Measurements from ENCODE around the gene TBC1D7.

TBC1D7 gene

DNA sequence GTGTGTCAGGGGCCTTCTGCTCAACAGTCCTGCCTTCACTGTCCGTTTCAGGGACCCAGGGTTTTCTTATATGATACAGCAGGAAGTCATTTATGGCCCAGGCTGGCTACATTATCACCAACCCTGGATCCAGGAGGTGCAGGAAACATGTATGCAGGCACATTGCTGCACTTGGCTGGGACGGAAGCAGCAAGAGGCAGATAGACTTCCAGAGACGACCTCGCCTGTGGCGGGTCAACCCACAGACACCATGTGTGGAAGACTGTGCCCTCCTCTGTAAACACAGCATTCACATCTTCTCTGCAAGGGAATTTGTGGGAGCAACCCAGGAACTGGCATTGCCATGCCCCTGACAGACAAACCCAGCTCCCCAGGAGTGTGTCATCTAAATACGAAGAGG lies 43.7 kb downstream of the TBC1D7 start:
- Histone ChIP-seq H3K27ac (ENCODE audit: low read length) (no peak overlapping the region), H3K36me3 (ENCODE audit: insufficient read depth, low read depth, low read length) (peaks cover 29% of the 10 kb centered on the region), H3K9ac (ENCODE audit: low read depth, low read length) (no peak overlapping the region), H3K9me3 (ENCODE audit: insufficient read depth, low read depth, low read length) (peaks cover 17% of the 10 kb centered on the region), H3K27me3 (ENCODE audit: insufficient read depth, low read length) (no peaks in the 10 kb centered on the region), H3K4me3 (ENCODE audit: low read length) (no peak overlapping the region), H3K4me1 (ENCODE audit: insufficient read depth, low read length) (no peaks in the 10 kb centered on the region)

DNA sequence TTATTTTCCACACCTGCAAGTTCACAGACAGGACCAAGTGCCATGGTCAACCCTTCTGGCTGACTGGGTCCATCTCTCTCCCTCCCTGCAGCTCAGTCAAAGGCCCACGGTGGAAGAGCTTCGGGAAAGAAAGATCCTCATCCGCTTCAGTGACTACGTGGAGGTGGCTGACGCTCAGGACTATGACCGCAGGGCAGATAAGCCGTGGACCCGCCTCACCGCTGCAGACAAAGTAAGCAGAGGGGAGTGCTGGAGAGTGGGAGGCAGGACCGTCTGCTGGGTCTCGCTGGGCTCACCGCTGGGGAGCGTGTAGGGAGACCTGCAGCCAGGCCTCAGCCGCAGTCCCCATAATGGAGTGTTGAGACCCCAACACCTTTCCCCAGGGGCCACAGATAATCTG lies 45.0 kb downstream of the TBC1D7 start:
- Histone ChIP-seq H3K4me3 (ENCODE audit: low read length) (no peak overlapping the region), H3K9ac (ENCODE audit: low read depth, low read length) (no peak overlapping the region), H3K9me3 (ENCODE audit: insufficient read depth, low read depth, low read length) (peaks cover 17% of the 10 kb centered on the region), H3K27me3 (ENCODE audit: insufficient read depth, low read length) (no peaks in the 10 kb centered on the region), H3K27ac (ENCODE audit: low read length) (no peak overlapping the region), H3K4me1 (ENCODE audit: insufficient read depth, low read length) (no peaks in the 10 kb centered on the region), H3K36me3 (ENCODE audit: insufficient read depth, low read depth, low read length) (peaks cover 27% of the 10 kb centered on the region)

DNA sequence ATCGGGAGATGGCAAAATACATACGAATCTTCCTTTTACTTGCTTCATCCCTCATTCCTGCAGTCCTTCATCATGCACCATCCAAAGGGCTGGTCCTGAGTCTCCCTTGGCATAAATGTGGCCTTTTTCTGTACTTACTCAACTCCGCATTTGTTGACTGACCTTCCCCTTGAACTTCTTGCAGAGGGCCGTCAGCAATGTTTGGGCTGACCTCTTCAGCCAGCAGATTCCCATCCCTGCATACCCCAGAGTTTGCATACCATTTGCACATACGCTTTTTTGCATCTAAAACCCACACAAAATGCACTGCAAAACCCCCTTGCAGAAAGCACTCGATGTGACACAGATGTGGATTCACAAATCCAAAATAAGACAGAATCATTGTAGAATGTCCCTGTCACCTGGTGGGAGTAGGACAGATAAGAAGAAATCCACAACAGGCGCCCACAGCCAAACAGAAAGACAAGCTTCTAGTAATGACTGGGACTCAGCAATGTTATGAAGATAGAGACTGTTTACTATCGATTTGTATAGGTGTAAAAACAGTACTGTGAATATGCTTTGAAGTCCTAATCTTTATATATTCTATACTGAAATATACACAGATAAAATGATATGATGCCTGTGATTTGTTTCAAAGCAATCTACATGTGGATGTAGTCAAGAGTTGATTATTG lies 45.8 kb downstream of the TBC1D7 start:
- Histone ChIP-seq H3K27ac (ENCODE audit: low read length) (no peak overlapping the region), H3K27me3 (ENCODE audit: insufficient read depth, low read length) (no peaks in the 10 kb centered on the region), H3K36me3 (ENCODE audit: insufficient read depth, low read depth, low read length) (peaks cover 21% of the 10 kb centered on the region), H3K4me1 (ENCODE audit: insufficient read depth, low read length) (no peaks in the 10 kb centered on the region), H3K9me3 (ENCODE audit: insufficient read depth, low read depth, low read length) (peaks cover 13% of the 10 kb centered on the region), H3K4me3 (ENCODE audit: low read length) (no peak overlapping the region), H3K9ac (ENCODE audit: low read depth, low read length) (no peak overlapping the region)

DNA sequence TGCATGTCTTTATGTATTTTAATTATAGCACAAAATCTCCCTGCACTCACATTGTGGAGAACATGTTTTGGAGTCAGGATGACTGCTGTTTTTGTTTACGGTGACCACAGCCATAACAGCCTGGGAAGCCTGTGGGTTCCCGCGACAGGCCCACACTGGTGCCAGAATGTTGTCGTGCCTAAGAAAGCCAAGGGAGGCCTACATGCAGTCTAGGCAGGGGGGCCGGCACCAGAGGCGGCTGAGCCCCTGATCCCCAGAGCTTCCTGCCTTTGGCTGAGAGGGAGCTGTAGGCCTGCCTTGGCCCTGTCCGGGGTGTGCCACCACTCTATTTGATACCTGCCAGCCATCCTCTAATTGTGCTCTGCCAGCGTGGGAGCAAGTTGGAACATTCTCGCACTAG lies 46.7 kb downstream of the TBC1D7 start:
- peaks cover 12% of the 10 kb centered on the region for H3K36me3 ChIP-seq (ENCODE audit: insufficient read depth, low read depth, low read length)
- no peaks in the 10 kb centered on the region for H3K4me1 ChIP-seq (ENCODE audit: insufficient read depth, low read length)
- no peak overlapping the region for H3K4me3 ChIP-seq (ENCODE audit: low read length)
- peaks cover 5% of the 10 kb centered on the region for H3K9me3 ChIP-seq (ENCODE audit: insufficient read depth, low read depth, low read length)
- no peak overlapping the region for H3K9ac ChIP-seq (ENCODE audit: low read depth, low read length)
- H3K27ac ChIP-seq (ENCODE audit: low read length): no peak overlapping the region
- H3K27me3 ChIP-seq (ENCODE audit: insufficient read depth, low read length): no peaks in the 10 kb centered on the region

DNA sequence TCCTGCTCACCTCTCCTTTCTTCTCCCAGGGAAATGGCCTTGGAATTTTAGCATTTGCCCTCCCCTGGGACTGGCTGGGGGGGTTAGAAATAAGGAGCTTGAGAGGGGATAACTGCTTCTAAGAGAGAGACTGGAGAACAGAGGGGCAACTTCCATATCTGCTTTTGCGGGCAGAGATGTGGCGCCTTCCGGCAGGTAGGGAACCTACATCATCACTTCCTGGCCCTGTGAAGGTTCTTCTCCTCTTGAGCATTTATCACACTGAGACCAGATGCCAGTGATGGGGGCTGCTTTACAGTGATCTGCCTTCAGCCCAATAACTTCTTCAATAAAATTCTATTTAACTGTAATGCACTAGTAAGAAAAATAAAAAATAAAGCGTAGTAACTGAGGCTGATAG lies 48.1 kb downstream of the TBC1D7 start:
- Histone ChIP-seq H3K4me3 (ENCODE audit: low read length) (no peak overlapping the region), H3K4me1 (ENCODE audit: insufficient read depth, low read length) (no peaks in the 10 kb centered on the region), H3K36me3 (ENCODE audit: insufficient read depth, low read depth, low read length) (peaks cover 8% of the 10 kb centered on the region), H3K27ac (ENCODE audit: low read length) (no peak overlapping the region), H3K9me3 (ENCODE audit: insufficient read depth, low read depth, low read length) (no peaks in the 10 kb centered on the region), H3K9ac (ENCODE audit: low read depth, low read length) (no peak overlapping the region), H3K27me3 (ENCODE audit: insufficient read depth, low read length) (no peaks in the 10 kb centered on the region)

DNA sequence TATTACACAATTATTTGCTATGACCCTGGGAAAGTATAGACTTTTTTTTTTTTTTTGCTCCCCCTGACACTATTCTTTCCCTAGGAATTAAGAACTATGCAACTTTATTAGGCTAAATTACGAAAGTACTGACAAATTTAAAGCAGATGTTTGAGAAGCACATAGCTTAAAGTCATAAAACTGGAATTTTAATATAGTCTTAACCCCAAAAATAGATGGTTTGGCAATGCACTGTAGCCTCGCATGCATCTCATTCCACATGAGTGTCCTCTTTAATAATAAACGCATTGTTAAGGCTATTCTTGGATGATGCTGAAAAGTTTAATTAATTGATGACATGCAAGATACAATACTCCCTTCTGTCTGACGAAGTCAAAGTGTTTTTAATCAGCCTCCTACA lies 49.3 kb downstream of the TBC1D7 start:
- H3K27me3 ChIP-seq (ENCODE audit: insufficient read depth, low read length): no peaks in the 10 kb centered on the region
- H3K27ac ChIP-seq (ENCODE audit: low read length): no peak overlapping the region
- no peaks in the 10 kb centered on the region for H3K4me1 ChIP-seq (ENCODE audit: insufficient read depth, low read length)
- no peaks in the 10 kb centered on the region for H3K9me3 ChIP-seq (ENCODE audit: insufficient read depth, low read depth, low read length)
- H3K36me3 ChIP-seq (ENCODE audit: insufficient read depth, low read depth, low read length): peaks cover 6% of the 10 kb centered on the region
- no peak overlapping the region for H3K4me3 ChIP-seq (ENCODE audit: low read length)
- no peak overlapping the region for H3K9ac ChIP-seq (ENCODE audit: low read depth, low read length)

DNA sequence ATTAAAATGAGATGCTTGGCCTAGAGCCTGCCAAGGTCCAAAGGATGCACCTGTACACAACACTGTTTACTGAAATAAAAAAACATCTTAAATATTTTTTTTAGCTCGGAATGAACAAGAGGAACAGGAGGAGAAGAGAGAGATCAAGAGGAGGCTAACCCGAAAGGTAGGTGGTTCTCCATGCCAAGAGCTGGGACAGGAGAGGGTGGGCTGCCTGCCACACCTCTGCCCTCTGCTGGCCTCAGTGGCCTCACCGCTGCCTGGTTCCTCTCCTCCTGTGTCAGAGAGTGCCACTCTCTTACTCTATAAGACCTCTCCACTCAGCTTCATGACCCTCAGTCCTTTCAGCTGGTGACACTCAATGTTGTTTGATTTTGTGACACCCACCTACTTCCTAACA lies 50.2 kb downstream of the TBC1D7 start:
- Histone ChIP-seq H3K9me3 (ENCODE audit: insufficient read depth, low read depth, low read length) (no peaks in the 10 kb centered on the region), H3K4me1 (ENCODE audit: insufficient read depth, low read length) (no peaks in the 10 kb centered on the region), H3K9ac (ENCODE audit: low read depth, low read length) (no peak overlapping the region), H3K4me3 (ENCODE audit: low read length) (no peak overlapping the region), H3K36me3 (ENCODE audit: insufficient read depth, low read depth, low read length) (no peaks in the 10 kb centered on the region), H3K27ac (ENCODE audit: low read length) (no peak overlapping the region), H3K27me3 (ENCODE audit: insufficient read depth, low read length) (no peaks in the 10 kb centered on the region)

DNA sequence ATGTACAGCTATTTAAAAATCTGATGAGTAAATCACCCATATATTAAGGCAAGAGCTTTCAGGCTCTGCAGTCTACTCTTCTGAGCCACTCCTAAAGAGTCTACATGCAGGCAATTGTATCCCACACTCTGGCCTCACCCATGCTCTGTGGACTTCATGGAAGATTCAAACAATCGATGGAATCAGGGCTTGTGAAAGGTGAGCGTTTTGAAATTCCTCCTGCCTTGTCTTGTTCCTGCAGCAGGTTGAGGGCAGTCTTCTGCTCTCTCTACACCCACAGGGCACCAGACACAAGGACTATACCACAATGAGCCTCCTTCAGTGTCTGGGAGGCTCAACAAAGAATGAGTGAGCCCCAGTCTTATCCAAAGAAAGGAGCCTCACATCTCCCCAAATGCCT lies 51.1 kb downstream of the TBC1D7 start:
- H3K4me3 ChIP-seq (ENCODE audit: low read length): no peak overlapping the region
- H3K4me1 ChIP-seq (ENCODE audit: insufficient read depth, low read length): no peaks in the 10 kb centered on the region
- H3K9me3 ChIP-seq (ENCODE audit: insufficient read depth, low read depth, low read length): no peaks in the 10 kb centered on the region
- H3K36me3 ChIP-seq (ENCODE audit: insufficient read depth, low read depth, low read length): no peaks in the 10 kb centered on the region
- no peak overlapping the region for H3K9ac ChIP-seq (ENCODE audit: low read depth, low read length)
- H3K27me3 ChIP-seq (ENCODE audit: insufficient read depth, low read length): no peaks in the 10 kb centered on the region
- no peak overlapping the region for H3K27ac ChIP-seq (ENCODE audit: low read length)

DNA sequence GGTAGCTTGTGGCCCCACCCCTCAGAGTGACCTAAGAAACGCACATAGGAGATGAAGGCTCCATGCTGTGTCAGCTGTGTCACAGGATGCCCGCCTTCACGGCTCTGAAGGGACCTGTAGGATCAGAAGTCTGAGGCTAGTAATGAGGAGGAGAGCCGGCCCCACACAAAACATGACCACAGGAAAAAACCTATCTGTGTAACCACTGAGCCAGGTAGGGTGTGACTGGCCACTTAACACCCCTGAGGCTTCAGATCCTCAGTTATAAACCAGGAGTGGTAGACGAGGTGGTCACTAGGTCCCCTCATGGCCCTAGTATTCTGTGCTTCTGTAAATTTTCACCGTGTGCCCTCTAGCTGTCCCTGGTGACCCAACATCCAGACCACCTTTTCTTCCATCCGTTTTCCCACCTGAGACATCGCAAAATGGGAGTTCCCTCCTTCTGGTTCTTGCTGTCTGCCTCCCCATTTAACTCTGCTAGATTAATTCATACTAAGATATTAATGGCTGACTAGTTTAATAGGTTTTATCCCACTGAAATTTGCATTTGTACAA lies 52.8 kb downstream of the TBC1D7 start:
- Histone ChIP-seq H3K27ac (ENCODE audit: low read length) (no peak overlapping the region), H3K36me3 (ENCODE audit: insufficient read depth, low read depth, low read length) (no peaks in the 10 kb centered on the region), H3K27me3 (ENCODE audit: insufficient read depth, low read length) (no peaks in the 10 kb centered on the region), H3K9me3 (ENCODE audit: insufficient read depth, low read depth, low read length) (no peaks in the 10 kb centered on the region), H3K4me3 (ENCODE audit: low read length) (no peak overlapping the region), H3K9ac (ENCODE audit: low read depth, low read length) (no peak overlapping the region), H3K4me1 (ENCODE audit: insufficient read depth, low read length) (no peaks in the 10 kb centered on the region)

DNA sequence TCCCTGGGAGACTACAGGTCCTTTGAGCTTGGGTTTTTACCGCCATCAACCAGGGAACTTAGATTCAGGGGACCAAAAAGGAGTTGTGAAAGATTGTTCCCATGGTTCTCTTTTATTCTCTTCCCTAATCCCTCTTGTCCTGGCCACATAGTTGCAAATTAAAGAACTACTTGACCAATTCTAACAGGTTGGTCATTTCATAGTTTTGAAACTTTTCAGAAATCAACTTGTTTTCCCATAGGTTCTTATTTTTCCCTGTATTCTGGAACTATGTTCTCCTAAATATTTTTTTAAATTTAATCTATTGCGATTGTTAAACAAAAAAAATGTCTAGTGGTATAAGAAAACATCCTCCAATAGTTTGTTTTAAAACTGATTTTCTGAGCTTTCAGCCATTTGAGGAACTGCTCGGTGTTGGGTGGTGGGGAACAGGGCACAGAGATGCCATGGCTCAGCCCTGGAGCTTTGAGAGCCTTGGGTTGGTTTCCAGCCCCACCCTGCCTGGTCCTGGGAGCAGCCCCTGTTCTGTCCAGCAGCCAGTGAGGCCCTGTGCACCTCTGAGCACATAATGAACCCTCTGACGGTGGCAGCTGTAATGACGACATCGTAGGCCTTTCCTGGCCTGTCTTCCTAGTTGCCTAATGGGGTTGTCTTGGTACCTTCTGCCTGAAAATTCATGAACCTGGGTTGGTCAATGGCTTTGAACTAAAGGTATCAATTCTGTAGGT lies 53.5 kb downstream of the TBC1D7 start:
- H3K9me3 ChIP-seq (ENCODE audit: insufficient read depth, low read depth, low read length): no peaks in the 10 kb centered on the region
- no peak overlapping the region for H3K9ac ChIP-seq (ENCODE audit: low read depth, low read length)
- H3K4me3 ChIP-seq (ENCODE audit: low read length): no peak overlapping the region
- no peaks in the 10 kb centered on the region for H3K27me3 ChIP-seq (ENCODE audit: insufficient read depth, low read length)
- H3K36me3 ChIP-seq (ENCODE audit: insufficient read depth, low read depth, low read length): no peaks in the 10 kb centered on the region
- H3K4me1 ChIP-seq (ENCODE audit: insufficient read depth, low read length): no peaks in the 10 kb centered on the region; the same call in 1 of the 2 replicates
- no peak overlapping the region for H3K27ac ChIP-seq (ENCODE audit: low read length)

DNA sequence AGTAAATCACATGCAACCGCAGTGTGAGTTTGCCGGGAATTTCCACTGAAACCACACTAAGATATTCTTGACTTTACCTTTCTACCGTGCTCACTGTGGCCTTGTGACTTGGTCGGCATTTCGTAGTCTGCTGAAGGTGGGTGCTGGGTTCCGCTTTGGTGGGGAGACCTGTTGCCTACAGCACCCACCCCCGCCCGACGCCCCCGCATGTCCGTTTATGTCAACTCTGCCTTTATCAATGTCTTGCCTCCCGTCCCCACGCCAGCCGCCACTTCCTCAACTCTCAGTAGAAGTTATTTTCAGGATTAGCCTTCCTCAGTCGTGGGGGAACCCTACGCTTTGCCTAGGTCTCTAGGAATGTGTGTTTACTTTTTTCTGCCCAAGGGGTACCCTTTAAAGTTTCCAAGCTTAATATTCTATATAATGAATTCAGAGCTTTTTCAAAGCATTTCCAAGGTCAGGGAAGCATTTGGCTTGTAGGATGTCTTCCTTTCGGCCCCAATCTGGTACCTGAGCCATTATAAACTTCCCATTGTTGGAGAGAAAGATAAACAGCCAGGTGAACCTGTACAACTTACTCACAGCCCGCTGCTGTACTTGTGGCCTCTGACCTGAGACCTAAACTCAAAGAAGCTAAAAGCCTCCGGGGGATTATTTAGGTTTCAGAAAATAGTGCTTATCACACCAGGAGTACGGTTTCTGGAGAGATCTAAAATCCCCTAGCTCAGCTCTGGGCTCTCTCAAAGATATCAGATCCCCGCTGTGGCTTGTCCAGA lies 54.2 kb downstream of the TBC1D7 start:
- no peaks in the 10 kb centered on the region for H3K9me3 ChIP-seq (ENCODE audit: insufficient read depth, low read depth, low read length)
- no peak overlapping the region for H3K4me3 ChIP-seq (ENCODE audit: low read length)
- no peak overlapping the region for H3K9ac ChIP-seq (ENCODE audit: low read depth, low read length)
- H3K27ac ChIP-seq (ENCODE audit: low read length): no peak overlapping the region
- H3K27me3 ChIP-seq (ENCODE audit: insufficient read depth, low read length): no peaks in the 10 kb centered on the region
- no peaks in the 10 kb centered on the region for H3K36me3 ChIP-seq (ENCODE audit: insufficient read depth, low read depth, low read length)
- H3K4me1 ChIP-seq (ENCODE audit: insufficient read depth, low read length): peaks cover 2% of the 10 kb centered on the region

Measured in iPS-20b (cell line).